MM.1S (cell line): ENCODE measurements around the gene TLE1.

Experiments
- EZH2 ChIP-seq: fragments of 300-600 bp; sonication (generic); optimal IDR thresholded peaks from 2 replicates; pipeline ENCODE3; 2017; ENCODE audit warnings: low read depth, mild to moderate bottlenecking, antibody characterized with exemption, low read length, mixed read lengths
- EZH2phosphoT487 ChIP-seq: fragments of 300-600 bp; sonication (generic); IDR thresholded peaks from 2 replicates; pipeline ENCODE4 v1.6.1; 2018; ENCODE audit warnings: antibody characterized with exemption, low read length
- TF ChIP-seq, protein P1 (sequence below): fragments of 300-600 bp; sonication (generic); IDR thresholded peaks from 2 replicates; pipeline ENCODE4 v1.5.1; 2016; ENCODE audit warnings: antibody characterized with exemption, low read length, mixed read lengths

- TF ChIP-seq EZH2 (no peak), EZH2phosphoT487 (no peak)
- TF ChIP-seq, protein P1, sequence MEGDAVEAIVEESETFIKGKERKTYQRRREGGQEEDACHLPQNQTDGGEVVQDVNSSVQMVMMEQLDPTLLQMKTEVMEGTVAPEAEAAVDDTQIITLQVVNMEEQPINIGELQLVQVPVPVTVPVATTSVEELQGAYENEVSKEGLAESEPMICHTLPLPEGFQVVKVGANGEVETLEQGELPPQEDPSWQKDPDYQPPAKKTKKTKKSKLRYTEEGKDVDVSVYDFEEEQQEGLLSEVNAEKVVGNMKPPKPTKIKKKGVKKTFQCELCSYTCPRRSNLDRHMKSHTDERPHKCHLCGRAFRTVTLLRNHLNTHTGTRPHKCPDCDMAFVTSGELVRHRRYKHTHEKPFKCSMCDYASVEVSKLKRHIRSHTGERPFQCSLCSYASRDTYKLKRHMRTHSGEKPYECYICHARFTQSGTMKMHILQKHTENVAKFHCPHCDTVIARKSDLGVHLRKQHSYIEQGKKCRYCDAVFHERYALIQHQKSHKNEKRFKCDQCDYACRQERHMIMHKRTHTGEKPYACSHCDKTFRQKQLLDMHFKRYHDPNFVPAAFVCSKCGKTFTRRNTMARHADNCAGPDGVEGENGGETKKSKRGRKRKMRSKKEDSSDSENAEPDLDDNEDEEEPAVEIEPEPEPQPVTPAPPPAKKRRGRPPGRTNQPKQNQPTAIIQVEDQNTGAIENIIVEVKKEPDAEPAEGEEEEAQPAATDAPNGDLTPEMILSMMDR: no peak
These were observed 93.3 kb downstream of the TLE1 start for GRCh38 chr9:81595887-81596543.
